Tracheal epithelial cell (primary cell): ENCODE data around the gene GNG4. TPM values are rescaled to one million over a fixed set of nuclear protein-coding genes. Genes with fewer than 3 reads are reported as not detected.

Source experiments
- total RNA-seq: library from RNA; depleted of rRNA; stranded (reverse); fragments of >200 nt; gene quantifications from 2 replicates; pipeline ENCODE4 v1.2.1, GENCODE V29; 2014

GNG4 gene
- total RNA-seq: under 0.01 TPM in 1 of 2 replicates, not detected in the other

GRCh38 chr1:235649368-235650163 is at the start of gene GNG4:
GNG4 (minus strand) TSS chr1:235649784; CDS start chr1:235583838, 65,946 bp downstream.

GRCh38 chr1:235504122-235504493 is 145.5 kb downstream of the GNG4 start, which contains the start of gene B3GALNT2:
B3GALNT2 (minus strand) TSS chr1:235504452; CDS start chr1:235504252, 200 bp downstream.

Other genes starting within 250 kb of the GNG4 start
- 51.4 and 70.6 TPM in 2 replicates for gene B3GALNT2, start 145.3 kb downstream of the GNG4 start, total RNA-seq
- 16.6 and 23.0 TPM in 2 replicates for gene LYST, start 217.1 kb upstream of the GNG4 start, total RNA-seq